Endothelial cell of umbilical vein (primary cell): ENCODE measurements around the gene LMAN2L. TPM values are rescaled to one million over a fixed set of nuclear protein-coding genes. Genes with fewer than 3 reads are reported as not detected.

Experiments used
- BruUV-seq: library from RNA; stranded (reverse); fragments of 400-500 nt; replicated peaks from 2 replicates; lab custom pipeline; 2021; lab: Mats Ljungman, UMichigan
- CTCF ChIA-PET: fragments of 300-600, 350-600 bp; sonication (Branson Sonifier 250); formaldehyde crosslinking; loops from one replicate; lab custom pipeline; 2021; ENCODE audit warnings: antibody characterized with exemption, inconsistent platforms; lab: Charles Lee
- POLR2A ChIA-PET: fragments of 300-600, 350-600 bp; sonication (Branson Sonifier 250); formaldehyde crosslinking; loops from one replicate; lab custom pipeline; 2021; ENCODE audit warnings: antibody characterized with exemption, inconsistent platforms; lab: Charles Lee
- DNase-seq: peaks from one replicate; pipeline ENCODE4 v3.0.0-alpha.2; 2011; ENCODE audit warnings: low read depth, low spot score
- FAIRE-seq: peaks from 2 replicates; lab custom pipeline; 2011; peaks lifted over from hg19 to GRCh38; lab: Jason Lieb, UNC
- H2AFZ ChIP-seq: 2 replicates; pipeline ENCODE4 v1.6.0; 2012; ENCODE audit warnings: low read depth, low read length, control low read depth, inconsistent platforms
- H3K27ac ChIP-seq: 2 replicates; pipeline ENCODE4 v1.5.1; 2011; ENCODE audit warnings: low read depth, mild to moderate bottlenecking, control low read depth, low read length, moderate library complexity; ENCODE audit not compliant: insufficient read depth
- H3K27me3 ChIP-seq, 2 experiments: 2 replicates each; pipeline versions ENCODE4 v1.6.0 to v1.6.1; 2011; ENCODE audit warnings: low read length in 2 of 2, mixed read lengths in 1 of 2; ENCODE audit not compliant: control insufficient read depth in 2 of 2, insufficient read depth in 2 of 2
- H3K36me3 ChIP-seq, 2 experiments: 2 replicates in 1 of 2; 3 replicates in 1 of 2; pipeline ENCODE4 v1.5.1; 2011; ENCODE audit warnings: low read length in 2 of 2, mild to moderate bottlenecking in 1 of 2, moderate library complexity in 1 of 2; ENCODE audit not compliant: control insufficient read depth in 2 of 2, insufficient read depth in 2 of 2; ENCODE audit errors: extremely low read depth in 1 of 2
- H3K4me1 ChIP-seq: 3 replicates; pipeline ENCODE4 v1.5.1; 2011; ENCODE audit warnings: mild to moderate bottlenecking, low read length; ENCODE audit not compliant: control insufficient read depth, insufficient read depth; ENCODE audit errors: extremely low read depth
- H3K4me2 ChIP-seq: 2 replicates; pipeline ENCODE4 v1.6.1; 2011; ENCODE audit warnings: low read length, control low read depth, mixed read lengths; ENCODE audit not compliant: insufficient read depth
- H3K4me3 ChIP-seq, 3 experiments: fragments of 200-600 bp in 1 of 3; sonication (generic), shearing (Covaris generic) in 1 of 3; replicated peaks in 1 of 3; 2 replicates each; pipeline ENCODE4 v1.5.1; 2011 to 2016; ENCODE audit warnings: control low read depth in 3 of 3, low read length in 3 of 3, mild to moderate bottlenecking in 2 of 3, inconsistent platforms in 1 of 3, low read depth in 1 of 3, moderate library complexity in 1 of 3; ENCODE audit not compliant: insufficient read depth in 1 of 3
- H3K79me2 ChIP-seq: 2 replicates; pipeline ENCODE4 v1.6.0; 2012; ENCODE audit warnings: low read length, inconsistent platforms; ENCODE audit not compliant: control insufficient read depth, insufficient read depth
- H3K9ac ChIP-seq: replicated peaks from 2 replicates; pipeline ENCODE3; 2011; ENCODE audit warnings: low read length, control low read depth; ENCODE audit not compliant: insufficient read depth; ENCODE audit errors: extremely low read depth
- H3K9me1 ChIP-seq: replicated peaks from 3 replicates; pipeline ENCODE4 v1.6.0; 2011; ENCODE audit warnings: mild to moderate bottlenecking, low read length; ENCODE audit not compliant: control insufficient read depth, insufficient read depth; ENCODE audit errors: extremely low read depth
- H3K9me3 ChIP-seq: replicated peaks from 2 replicates; pipeline ENCODE4 v1.5.1; 2012; ENCODE audit warnings: low read length, inconsistent platforms; ENCODE audit not compliant: control insufficient read depth, insufficient read depth
- H4K20me1 ChIP-seq: replicated peaks from 2 replicates; pipeline ENCODE3; 2011; ENCODE audit warnings: mild to moderate bottlenecking, low read length; ENCODE audit not compliant: control insufficient read depth, insufficient read depth; ENCODE audit errors: extremely low read depth
- EZH2 ChIP-seq: IDR thresholded peaks from 2 replicates; pipeline ENCODE4 v1.6.1; 2012; ENCODE audit warnings: borderline replicate concordance, low read depth, mild to moderate bottlenecking, moderate library complexity, low read length, inconsistent platforms; ENCODE audit not compliant: severe bottlenecking
- FOS ChIP-seq: IDR thresholded peaks from 2 replicates; pipeline ENCODE4 v1.6.1; 2011; ENCODE audit warnings: mild to moderate bottlenecking, low read length, moderate library complexity, borderline replicate concordance; ENCODE audit not compliant: insufficient read depth
- GATA2 ChIP-seq: IDR thresholded peaks from 2 replicates; pipeline ENCODE4 v1.7.0; 2011; ENCODE audit warnings: low read depth, mild to moderate bottlenecking, moderate library complexity, mixed read lengths, low read length; ENCODE audit not compliant: insufficient read length, insufficient read depth
- JUN ChIP-seq: IDR thresholded peaks from 2 replicates; pipeline ENCODE4 v1.6.1; 2011; ENCODE audit warnings: borderline replicate concordance, low read depth; ENCODE audit not compliant: insufficient read length, insufficient read depth
- MYC ChIP-seq: IDR thresholded peaks from one replicate; pipeline ENCODE4 v1.6.1; 2011; ENCODE audit warnings: mild to moderate bottlenecking, low read depth, low read length
- POLR2A ChIP-seq: IDR thresholded peaks from 2 replicates; pipeline ENCODE4 v1.6.1; 2012; ENCODE audit warnings: low read depth, mild to moderate bottlenecking, control low read depth, low read length
- POLR2AphosphoS5 ChIP-seq: IDR thresholded peaks from 2 replicates; pipeline ENCODE4 v1.6.1; 2012; ENCODE audit warnings: low read depth, mild to moderate bottlenecking, control low read depth, low read length, moderate library complexity; ENCODE audit not compliant: insufficient read depth
- dilution Hi-C: fragments of 300-500 bp; cut with MboI; formaldehyde crosslinking; loops from one replicate; pipeline ENCODE4 v1.15.0; 2019; ENCODE audit warnings: low sequenced_read_pairs; ENCODE audit not compliant: extremely low pct_ligation_motif_present
- intact Hi-C: fragments of 100-400 bp; cut with micrococcal nuclease; formaldehyde crosslinking; loops from one replicate; pipeline ENCODE4 v1.10.0; 2022
- polyA plus RNA-seq, 4 experiments: library from polyadenylated mRNA; depleted of rRNA in 3 of 4; stranded (reverse) in 3 of 4; unstranded in 1 of 4; fragments of >200 nt; gene quantifications; 2 replicates each; pipeline versions ENCODE4 v1.2.1 to v1.2.3, GENCODE V29; 2011 to 2012; ENCODE audit warnings: missing spikeins in 1 of 4
- total RNA-seq: library from RNA; stranded (reverse); gene quantifications from 2 replicates; pipeline ENCODE4 v1.2.3, GENCODE V29; 2021
- TF ChIP-seq, protein P1 (sequence below), 2 donors: IDR thresholded peaks; 1 replicate in 1 of 2; 2 replicates in 1 of 2; pipeline ENCODE4 v1.5.1; 2011; ENCODE audit warnings: low read length in 2 of 2, mild to moderate bottlenecking in 2 of 2, moderate library complexity in 2 of 2, control low read depth in 1 of 2, inconsistent platforms in 1 of 2, low read depth in 1 of 2; ENCODE audit not compliant: insufficient read depth in 1 of 2; ENCODE audit errors: extremely low read depth in 1 of 2
- TF ChIP-seq, protein P2 (sequence below): IDR thresholded peaks from 2 replicates; pipeline ENCODE4 v1.6.1; 2011; ENCODE audit not compliant: insufficient read depth, insufficient read length

Gene LMAN2L
- total and polyA plus RNA-seq, 2 donors (not counting 3 experiments of a cell fraction or from before 2014, with no cell fraction given): 15.4 to 20.5 TPM

DNA sequence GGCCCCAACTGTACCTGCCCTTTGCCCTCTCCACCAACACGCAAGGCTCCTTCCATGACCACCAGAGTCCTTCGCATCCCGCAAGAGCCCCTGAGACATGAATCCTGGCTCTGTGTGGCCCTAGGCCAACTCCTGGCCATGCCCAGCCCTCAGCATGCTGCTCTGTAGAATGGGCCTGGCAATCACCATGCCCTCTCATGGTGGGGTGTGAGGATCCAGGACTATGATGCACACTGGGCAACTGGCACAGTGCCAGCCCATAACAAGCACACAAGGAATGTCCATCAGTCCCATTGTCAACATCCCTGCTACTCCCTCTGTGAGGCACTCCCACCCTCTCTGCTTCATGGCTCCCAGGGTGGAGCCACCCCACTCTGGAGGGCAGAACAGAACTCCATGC lies 52.6 kb downstream of the LMAN2L start:
- no peaks in the 10 kb centered on the region for H3K79me2 ChIP-seq
- CTCF ChIA-PET: no interaction called here
- dilution Hi-C loops: no loop called here

More for the DNA sequence above, 52.6 kb downstream of the LMAN2L start:
- TF ChIP-seq MYC (no peak), EZH2 (no peak), FOS (no peak), JUN (no peak), GATA2 (no peak), POLR2AphosphoS5 (no peak), POLR2A (no peak)
- TF ChIP-seq, protein P1, sequence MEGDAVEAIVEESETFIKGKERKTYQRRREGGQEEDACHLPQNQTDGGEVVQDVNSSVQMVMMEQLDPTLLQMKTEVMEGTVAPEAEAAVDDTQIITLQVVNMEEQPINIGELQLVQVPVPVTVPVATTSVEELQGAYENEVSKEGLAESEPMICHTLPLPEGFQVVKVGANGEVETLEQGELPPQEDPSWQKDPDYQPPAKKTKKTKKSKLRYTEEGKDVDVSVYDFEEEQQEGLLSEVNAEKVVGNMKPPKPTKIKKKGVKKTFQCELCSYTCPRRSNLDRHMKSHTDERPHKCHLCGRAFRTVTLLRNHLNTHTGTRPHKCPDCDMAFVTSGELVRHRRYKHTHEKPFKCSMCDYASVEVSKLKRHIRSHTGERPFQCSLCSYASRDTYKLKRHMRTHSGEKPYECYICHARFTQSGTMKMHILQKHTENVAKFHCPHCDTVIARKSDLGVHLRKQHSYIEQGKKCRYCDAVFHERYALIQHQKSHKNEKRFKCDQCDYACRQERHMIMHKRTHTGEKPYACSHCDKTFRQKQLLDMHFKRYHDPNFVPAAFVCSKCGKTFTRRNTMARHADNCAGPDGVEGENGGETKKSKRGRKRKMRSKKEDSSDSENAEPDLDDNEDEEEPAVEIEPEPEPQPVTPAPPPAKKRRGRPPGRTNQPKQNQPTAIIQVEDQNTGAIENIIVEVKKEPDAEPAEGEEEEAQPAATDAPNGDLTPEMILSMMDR (IDR thresholded peaks at IDR 0.05; ENCODE audit: extremely low read depth in 1 of 2, insufficient read depth in 1 of 2, low read depth in 1 of 2, low read length in 2 of 2): no peak
- TF ChIP-seq, protein P2, sequence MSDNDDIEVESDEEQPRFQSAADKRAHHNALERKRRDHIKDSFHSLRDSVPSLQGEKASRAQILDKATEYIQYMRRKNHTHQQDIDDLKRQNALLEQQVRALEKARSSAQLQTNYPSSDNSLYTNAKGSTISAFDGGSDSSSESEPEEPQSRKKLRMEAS: no peak
- intact Hi-C loops: no loop called here
- Histone ChIP-seq H3K4me1 (no peaks in the 10 kb centered on the region), H4K20me1 (no peaks in the 10 kb centered on the region), H3K4me3 (no peak overlapping the region), H3K9me3 (no peaks in the 10 kb centered on the region), H3K36me3 (no peaks in the 10 kb centered on the region), H2AFZ (no peak overlapping the region), H3K27ac (no peak overlapping the region), H3K27me3 (peaks cover 0 to 4% of the 10 kb centered on the region in 2 experiments), H3K9me1 (no peaks in the 10 kb centered on the region), H3K4me2 (no peak overlapping the region), H3K9ac (no peak overlapping the region)
- POLR2A ChIA-PET: no interaction called here
- no TSS peak for BruUV-seq
- FAIRE-seq: no peak
- no peak for DNase-seq
